DND-41 (cell line): ENCODE results near the gene PRKAG2.

ENCODE experiments used
- ATAC-seq: fragments of 200-7000 bp; cut with Tn5 transposase; 3 replicates; pipeline ENCODE4 v1.9.1; 2021; ENCODE audit warnings: low read depth; ENCODE audit not compliant: insufficient read depth
- DNase-seq: peaks from one replicate; pipeline ENCODE4 v3.0.0-alpha.2; 2020
- H2AFZ ChIP-seq: 2 replicates; pipeline ENCODE4 v1.6.0; 2012; ENCODE audit warnings: low read depth, low read length
- H3K27ac ChIP-seq: 2 replicates; pipeline ENCODE4 v1.5.1; 2012; ENCODE audit warnings: low read length, inconsistent platforms
- H3K27me3 ChIP-seq: fragments of 200-600 bp; sonication (generic); 2 replicates; pipeline ENCODE4 v1.6.0; 2012; ENCODE audit warnings: low read length, mild to moderate bottlenecking, inconsistent platforms; ENCODE audit not compliant: insufficient read depth, poor library complexity
- H3K36me3 ChIP-seq: 2 replicates; pipeline ENCODE4 v1.5.1; 2012; ENCODE audit warnings: low read length, inconsistent platforms; ENCODE audit not compliant: insufficient read depth
- H3K4me1 ChIP-seq: 2 replicates; pipeline ENCODE4 v1.5.1; 2012; ENCODE audit warnings: mild to moderate bottlenecking, low read length; ENCODE audit not compliant: insufficient read depth
- H3K4me2 ChIP-seq: 2 replicates; pipeline ENCODE4 v1.6.0; 2012; ENCODE audit warnings: mild to moderate bottlenecking, moderate library complexity, low read length, inconsistent platforms; ENCODE audit not compliant: insufficient read depth
- H3K4me3 ChIP-seq, 2 experiments: fragments of 200-600 bp in 1 of 2; shearing (Covaris generic) in 1 of 2; 2 replicates each; pipeline ENCODE4 v1.5.1; 2012 to 2016; ENCODE audit warnings: inconsistent platforms in 2 of 2, low read length in 2 of 2, mild to moderate bottlenecking in 2 of 2, low read depth in 1 of 2, moderate library complexity in 1 of 2
- H3K79me2 ChIP-seq: 2 replicates; pipeline ENCODE4 v1.6.0; 2012; ENCODE audit warnings: low read length, inconsistent platforms; ENCODE audit not compliant: insufficient read depth
- H3K9ac ChIP-seq: 2 replicates; pipeline ENCODE4 v1.6.0; 2012; ENCODE audit warnings: low read depth, mild to moderate bottlenecking, inconsistent platforms, low read length, moderate library complexity
- H3K9me3 ChIP-seq: 2 replicates; pipeline ENCODE4 v1.5.1; 2012; ENCODE audit warnings: low read length, moderate library complexity, mild to moderate bottlenecking, inconsistent platforms; ENCODE audit not compliant: insufficient read depth, severe bottlenecking
- H4K20me1 ChIP-seq: 2 replicates; pipeline ENCODE4 v1.6.0; 2012; ENCODE audit warnings: low read length; ENCODE audit not compliant: insufficient read depth
- CTCF ChIP-seq: IDR thresholded peaks from 2 replicates; pipeline ENCODE4 v1.5.1; 2012; ENCODE audit warnings: borderline replicate concordance, low read length, moderate library complexity, mild to moderate bottlenecking; ENCODE audit not compliant: poor library complexity, severe bottlenecking; ENCODE audit errors: extremely low read depth
- EZH2 ChIP-seq: IDR thresholded peaks from 3 replicates; pipeline ENCODE4 v1.6.1; 2012; ENCODE audit warnings: borderline replicate concordance, low read depth, mild to moderate bottlenecking, moderate library complexity, low read length, inconsistent platforms; ENCODE audit not compliant: severe bottlenecking

The PRKAG2 gene

GRCh38 chr7:151621961-151622360, 255.0 kb downstream of the PRKAG2 start:
- H3K36me3 ChIP-seq: no peaks in the 10 kb centered on the region
- H3K4me2 ChIP-seq: no peak overlapping the region
- H4K20me1 ChIP-seq: no peaks in the 10 kb centered on the region
- no peak for TF ChIP-seq CTCF
- no peak for TF ChIP-seq EZH2
- H3K9ac ChIP-seq: no peak overlapping the region
- H3K4me1 ChIP-seq: no peaks in the 10 kb centered on the region
- no peak overlapping the region for H3K4me3 ChIP-seq
- DNase-seq (no peak), ATAC-seq (no peak)
- no peaks in the 10 kb centered on the region for H3K27me3 ChIP-seq
- H2AFZ ChIP-seq: no peak overlapping the region
- no peaks in the 10 kb centered on the region for H3K79me2 ChIP-seq
- no peaks in the 10 kb centered on the region for H3K9me3 ChIP-seq
- H3K27ac ChIP-seq: no peak overlapping the region

GRCh38 chr7:151616443-151617213, 260.3 kb downstream of the PRKAG2 start:
- H3K79me2 ChIP-seq: no peaks in the 10 kb centered on the region
- H3K27me3 ChIP-seq: peaks cover 2% of the 10 kb centered on the region
- ATAC-seq (no peak), DNase-seq (no peak)
- no peak overlapping the region for H2AFZ ChIP-seq
- H3K4me3 ChIP-seq: no peak overlapping the region
- no peaks in the 10 kb centered on the region for H4K20me1 ChIP-seq
- no peaks in the 10 kb centered on the region for H3K9me3 ChIP-seq
- no peaks in the 10 kb centered on the region for H3K36me3 ChIP-seq
- no peak for TF ChIP-seq EZH2
- TF ChIP-seq CTCF: no peak
- no peak overlapping the region for H3K27ac ChIP-seq
- H3K4me1 ChIP-seq: no peaks in the 10 kb centered on the region
- no peak overlapping the region for H3K4me2 ChIP-seq
- H3K9ac ChIP-seq: no peak overlapping the region

- Histone ChIP-seq H4K20me1 (no peaks in the 10 kb centered on the region), H3K9ac (no peak overlapping the region), H3K27me3 (peaks cover 2% of the 10 kb centered on the region), H2AFZ (no peak overlapping the region), H3K36me3 (no peaks in the 10 kb centered on the region), H3K4me3 (no peak overlapping the region), H3K4me1 (no peaks in the 10 kb centered on the region), H3K27ac (no peak overlapping the region), H3K4me2 (no peak overlapping the region), H3K9me3 (no peaks in the 10 kb centered on the region), H3K79me2 (no peaks in the 10 kb centered on the region)
- ATAC-seq (no peak), DNase-seq (no peak)
- TF ChIP-seq EZH2 (no peak), CTCF (no peak)
Observed at GRCh38 chr7:151615784-151616183, 261.1 kb downstream of the PRKAG2 start.
